ENCODE data around the gene CD2AP.

- TF ChIP-seq CTCF (IDR thresholded peaks at IDR 0.05; ENCODE audit: insufficient read depth, low read length, poor library complexity, severe bottlenecking), result no peak
- no peak for TF ChIP-seq EZH2phosphoT487 (conservative IDR thresholded peaks at IDR 0.05; ENCODE audit: low read length)
Measured at GRCh38 chr6:47630587-47630986, 153.0 kb downstream of the CD2AP start.
